ENCODE data around the gene SLC41A3. TPM values are rescaled to one million over a fixed set of nuclear protein-coding genes. Genes with fewer than 3 reads are reported as not detected.
A peak's percentile ranks its signal among the peaks of the same experiment; 100 is the strongest.

The SLC41A3 gene
- total RNA-seq, 1 experiment from 2014 or later, result 35.5 TPM

- Histone ChIP-seq H3K23me2 (ENCODE audit: insufficient read length, low read depth, low read length, poor library complexity, severe bottlenecking) (no peaks in the 10 kb centered on the region), H3K4ac (ENCODE audit: low read depth, low read length) (no peak overlapping the region), H2BK5ac (ENCODE audit: insufficient read length, low read length) (no peak overlapping the region), H3K27ac (ENCODE audit: insufficient read length, low read depth, low read length) (no peak overlapping the region), H3K4me2 (ENCODE audit: insufficient read depth, insufficient read length, low read length) (no peak overlapping the region), H2BK15ac (ENCODE audit: low read depth, low read length) (no peak overlapping the region), H2AK5ac (ENCODE audit: insufficient read length, low read length) (no peak overlapping the region), H3K56ac (ENCODE audit: insufficient read length, low read depth, low read length) (no peak overlapping the region), H3K4me1 (ENCODE audit: insufficient read depth, low read length) (no peaks in the 10 kb centered on the region), H3K9me3 (ENCODE audit: control insufficient read depth, low read depth, low read length) (no peaks in the 10 kb centered on the region), H2BK120ac (ENCODE audit: low read depth, low read length, poor library complexity, severe bottlenecking) (no peak overlapping the region), H3K9ac (ENCODE audit: extremely low read depth, insufficient read length, low read length) (no peak overlapping the region), H4K5ac (ENCODE audit: insufficient read length, low read depth, low read length) (no peak overlapping the region), H3K23ac (ENCODE audit: insufficient read length, low read depth, low read length) (no peak overlapping the region), H3K27me3 (ENCODE audit: insufficient read depth, low read length) (no peaks in the 10 kb centered on the region), H3K79me2 (ENCODE audit: insufficient read depth, low read length) (no peaks in the 10 kb centered on the region), H3T11ph (ENCODE audit: low read length) (no peak overlapping the region), H4K91ac (ENCODE audit: insufficient read length, low read depth, low read length) (no peak overlapping the region), H2AFZ (ENCODE audit: low read length) (no peak overlapping the region), H2BK12ac (ENCODE audit: insufficient read length, low read depth, low read length) (no peak overlapping the region), H3K79me1 (ENCODE audit: insufficient read depth, low read depth, low read length, poor library complexity, severe bottlenecking) (no peaks in the 10 kb centered on the region), H3K18ac (ENCODE audit: insufficient read length, low read depth, low read length) (no peak overlapping the region), H4K20me1 (ENCODE audit: control insufficient read depth, insufficient read depth, insufficient read length) (no peaks in the 10 kb centered on the region), H3K14ac (ENCODE audit: insufficient read depth, low read length) (peak overlapping the region; percentile 29; the same call in 1 of the 2 replicates), H4K8ac (replicated peaks; ENCODE audit: insufficient read length, low read depth, low read length) (no peak overlapping the region), H2BK20ac (ENCODE audit: low read depth, low read length, poor library complexity, severe bottlenecking) (no peak overlapping the region)
- H3K36me3 Mint-ChIP-seq (ENCODE audit: insufficient read depth in 1 of 3, low read depth in 3 of 3), result peaks cover 0 to 5% (median 0%) of the 10 kb centered on the region in 3 experiments; a peak in 3 of 7 replicates
- TF ChIP-seq, protein P1, sequence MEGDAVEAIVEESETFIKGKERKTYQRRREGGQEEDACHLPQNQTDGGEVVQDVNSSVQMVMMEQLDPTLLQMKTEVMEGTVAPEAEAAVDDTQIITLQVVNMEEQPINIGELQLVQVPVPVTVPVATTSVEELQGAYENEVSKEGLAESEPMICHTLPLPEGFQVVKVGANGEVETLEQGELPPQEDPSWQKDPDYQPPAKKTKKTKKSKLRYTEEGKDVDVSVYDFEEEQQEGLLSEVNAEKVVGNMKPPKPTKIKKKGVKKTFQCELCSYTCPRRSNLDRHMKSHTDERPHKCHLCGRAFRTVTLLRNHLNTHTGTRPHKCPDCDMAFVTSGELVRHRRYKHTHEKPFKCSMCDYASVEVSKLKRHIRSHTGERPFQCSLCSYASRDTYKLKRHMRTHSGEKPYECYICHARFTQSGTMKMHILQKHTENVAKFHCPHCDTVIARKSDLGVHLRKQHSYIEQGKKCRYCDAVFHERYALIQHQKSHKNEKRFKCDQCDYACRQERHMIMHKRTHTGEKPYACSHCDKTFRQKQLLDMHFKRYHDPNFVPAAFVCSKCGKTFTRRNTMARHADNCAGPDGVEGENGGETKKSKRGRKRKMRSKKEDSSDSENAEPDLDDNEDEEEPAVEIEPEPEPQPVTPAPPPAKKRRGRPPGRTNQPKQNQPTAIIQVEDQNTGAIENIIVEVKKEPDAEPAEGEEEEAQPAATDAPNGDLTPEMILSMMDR (conservative IDR thresholded peaks at IDR 0.05), result no peak
- H3K4me1 Mint-ChIP-seq, result peaks cover 10 to 11% of the 10 kb centered on the region in 2 experiments
- no peak overlapping the region for H3K4me3 Mint-ChIP-seq
- WGBS (ENCODE audit: extremely low coverage, insufficient read length, low lambda C conversion rate), result no CpG with 5 or more reads among the region's 14 CpGs
- no peak overlapping the region for H3K27ac Mint-ChIP-seq
- no peak for DNase-seq
- H3K9me3 Mint-ChIP-seq, result no peaks in the 10 kb centered on the region
- no peaks in the 10 kb centered on the region for H3K27me3 Mint-ChIP-seq (ENCODE audit: low read depth)
Measured at GRCh38 chr3:126056681-126057500, 27.0 kb downstream of the SLC41A3 start.
